HG03575 (cell line): Measurements from ENCODE around the gene HERC6.
"Not testable (repeated sequence)": the region's sequence is repeated elsewhere in the genome, so short reads cannot be mapped to it uniquely, and the experiment has no call there.

Experiments
- ATAC-seq: cut with Tn5 transposase; IDR thresholded peaks from one replicate; pipeline ENCODE4 v1.9.1; 2021; ENCODE audit not compliant: unreplicated experiment, insufficient number of reproducible peaks, low FRiP score; ENCODE audit errors: extremely low read depth

HERC6 gene

DNA sequence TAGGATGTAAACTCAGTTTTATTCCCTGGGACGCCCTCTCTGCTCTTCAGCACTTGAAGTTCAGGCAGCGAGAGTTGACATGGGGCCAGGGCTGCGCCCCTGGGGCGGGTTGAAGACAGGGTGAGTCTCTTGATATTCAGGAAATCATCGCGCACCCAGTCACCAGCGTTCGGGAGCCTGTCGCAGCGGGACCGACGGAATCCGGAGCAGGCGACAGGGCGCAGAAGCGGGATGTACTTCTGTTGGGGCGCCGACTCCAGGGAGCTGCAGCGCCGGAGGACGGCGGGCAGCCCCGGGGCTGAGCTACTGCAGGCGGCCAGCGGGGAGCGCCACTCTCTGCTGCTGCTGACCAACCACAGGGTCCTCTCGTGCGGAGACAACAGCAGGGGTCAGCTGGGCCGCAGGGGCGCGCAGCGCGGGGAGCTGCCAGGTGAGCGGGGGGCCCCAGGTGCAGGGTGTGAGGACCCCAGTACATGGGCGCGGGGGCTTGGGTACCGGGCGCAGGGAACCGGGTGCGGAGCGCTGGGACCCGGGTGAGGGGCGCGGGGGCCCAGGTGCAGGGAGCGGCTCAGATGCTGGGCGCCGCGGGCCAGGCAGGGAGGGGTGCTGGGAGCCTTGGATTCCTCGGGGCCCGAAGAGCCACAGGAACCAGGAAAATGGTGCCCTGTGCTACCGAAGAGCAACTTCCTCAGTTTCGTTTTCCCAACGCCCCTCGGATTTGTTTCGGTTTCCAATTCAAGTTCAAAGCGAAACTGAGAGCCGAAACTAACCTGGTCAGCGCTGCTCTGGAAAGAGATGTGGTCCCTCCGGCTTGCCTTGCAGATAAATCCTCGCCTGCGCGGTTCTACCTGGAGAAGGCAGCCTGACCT lies at the start of gene HERC6:
Gene HERC6, plus strand, starts transcription at position 162 of the 869 bp plus-strand sequence. Its CDS starts 70 bp downstream, at position 232.
- peak; percentile 57 for ATAC-seq

- no peak for ATAC-seq
These were observed 44.8 kb upstream of the HERC6 start for GRCh38 chr4:88333741-88334405.

- ATAC-seq, result no peak
These were observed 43.5 kb upstream of the HERC6 start for GRCh38 chr4:88335092-88335665.

DNA sequence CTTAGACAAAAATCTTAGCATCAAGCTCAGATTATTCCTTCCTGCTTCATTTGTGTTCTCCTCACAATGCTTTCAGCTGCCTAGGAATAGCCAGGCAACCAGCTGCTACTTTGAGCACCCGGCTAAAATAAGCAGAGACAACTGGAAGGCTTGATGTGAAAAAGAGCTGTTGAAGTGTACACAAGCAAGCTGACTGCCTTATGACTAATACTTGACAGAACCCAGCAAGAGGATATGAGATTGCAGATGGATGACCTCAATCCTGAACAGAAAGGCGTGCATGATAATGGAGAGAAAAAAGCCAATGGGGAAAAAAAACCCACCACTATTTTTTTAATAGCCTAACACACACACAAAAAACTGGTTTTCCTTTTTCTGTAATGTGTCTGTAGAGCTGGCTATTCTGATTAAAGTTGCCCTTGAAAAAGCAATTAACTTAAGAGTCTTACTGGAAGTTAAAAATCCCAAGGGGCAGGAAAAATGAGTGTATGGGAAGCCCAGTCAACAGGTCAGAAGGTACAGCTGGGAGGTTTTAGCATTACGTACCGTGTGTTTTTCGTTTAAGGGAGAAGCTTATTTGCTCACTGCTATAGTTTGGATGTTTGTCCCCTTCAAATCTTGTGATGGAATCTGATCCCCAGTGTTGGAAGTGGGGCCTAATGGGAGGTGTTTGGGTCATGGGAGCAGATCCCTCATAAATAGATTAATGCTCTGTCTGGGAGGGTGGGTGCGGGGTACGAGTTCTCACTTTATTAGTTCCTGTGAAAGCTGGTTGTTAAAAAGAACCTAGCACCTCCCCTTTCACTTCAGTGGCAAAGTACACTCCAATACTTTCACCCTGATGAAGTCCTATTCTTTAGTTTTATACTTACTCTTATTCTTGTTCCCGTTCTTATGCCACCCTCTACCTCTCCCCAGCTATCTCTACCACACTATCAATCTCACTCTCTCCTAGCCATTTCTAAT lies 37.1 kb upstream of the HERC6 start:
- no peak for ATAC-seq

- ATAC-seq, result not testable (repeated sequence)
These were observed 31.8 kb upstream of the HERC6 start for GRCh38 chr4:88346902-88347301.

- ATAC-seq, result not testable (repeated sequence)
These were observed 29.9 kb upstream of the HERC6 start for GRCh38 chr4:88348761-88349160.

DNA sequence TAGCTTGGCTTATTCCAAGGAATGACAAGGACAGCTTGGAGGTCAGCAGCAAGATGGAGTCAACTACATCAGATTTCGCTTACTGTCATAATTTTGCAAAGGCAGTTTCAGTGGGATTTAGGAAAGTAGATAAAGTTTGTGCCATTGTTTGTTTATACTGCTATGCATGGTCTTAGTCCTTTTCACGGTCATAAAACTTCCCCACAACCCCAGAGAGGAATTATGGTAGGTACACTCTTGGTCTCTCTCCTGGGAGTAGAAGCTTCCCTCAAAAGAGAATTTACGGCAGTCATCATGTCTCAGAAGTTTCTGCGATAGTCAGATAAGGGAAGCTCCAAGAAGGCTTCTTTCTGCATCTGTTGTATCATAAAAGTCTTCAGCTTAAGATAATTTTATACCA lies 27.9 kb upstream of the HERC6 start:
- ATAC-seq, result no peak

DNA sequence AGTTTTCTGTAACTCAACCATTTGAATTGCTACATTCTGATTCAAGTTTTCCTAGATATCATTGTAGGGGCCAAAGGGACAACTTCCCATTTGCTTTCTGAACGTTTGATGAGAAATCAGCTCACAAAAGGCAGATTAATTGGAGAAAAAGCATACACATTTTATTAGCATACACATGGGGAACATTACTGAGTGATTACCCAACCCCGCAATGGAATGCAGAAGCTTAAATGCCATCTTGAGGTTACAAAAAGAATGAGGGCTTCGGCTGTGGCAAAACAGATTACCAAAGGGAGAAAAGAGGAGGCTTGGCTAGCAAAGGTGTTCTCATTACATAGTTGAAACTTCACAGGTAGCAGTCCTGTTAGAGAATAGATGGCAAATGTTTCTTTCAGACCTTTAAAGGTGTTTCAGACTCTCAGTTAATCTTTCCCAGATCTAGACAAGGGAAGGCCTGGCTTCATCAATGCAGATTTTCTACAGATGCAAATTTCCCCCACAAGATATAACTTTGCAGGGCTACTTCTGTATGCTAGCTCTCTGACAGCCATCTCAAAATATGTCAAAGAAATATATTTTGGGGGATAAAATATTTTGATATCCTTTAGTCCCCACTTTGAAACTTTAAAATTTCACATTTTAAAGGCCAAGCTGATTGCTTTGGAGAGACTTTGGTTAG lies 26.5 kb upstream of the HERC6 start:
- ATAC-seq, result no peak

- no peak for ATAC-seq
These were observed 25.3 kb upstream of the HERC6 start for GRCh38 chr4:88353324-88353723.

DNA sequence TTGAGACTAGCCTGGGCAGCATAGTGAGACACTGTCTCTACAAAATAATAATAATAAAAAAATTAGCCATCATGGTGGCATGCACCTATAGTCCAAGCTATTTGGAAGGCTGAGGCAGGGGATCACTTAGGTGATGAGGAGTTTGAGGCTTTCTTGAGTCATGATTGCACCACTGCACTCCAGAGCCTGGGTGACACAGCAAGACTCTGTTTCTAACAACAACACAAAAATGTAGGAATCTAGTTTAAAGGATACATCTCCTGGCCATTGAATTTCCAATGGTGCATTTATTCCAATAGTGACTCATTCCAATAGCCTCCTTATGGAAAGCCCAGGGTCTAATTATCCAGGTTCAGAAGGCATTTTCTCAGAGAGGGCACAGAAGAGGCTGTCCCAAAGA lies 21.9 kb upstream of the HERC6 start:
- no peak for ATAC-seq

DNA sequence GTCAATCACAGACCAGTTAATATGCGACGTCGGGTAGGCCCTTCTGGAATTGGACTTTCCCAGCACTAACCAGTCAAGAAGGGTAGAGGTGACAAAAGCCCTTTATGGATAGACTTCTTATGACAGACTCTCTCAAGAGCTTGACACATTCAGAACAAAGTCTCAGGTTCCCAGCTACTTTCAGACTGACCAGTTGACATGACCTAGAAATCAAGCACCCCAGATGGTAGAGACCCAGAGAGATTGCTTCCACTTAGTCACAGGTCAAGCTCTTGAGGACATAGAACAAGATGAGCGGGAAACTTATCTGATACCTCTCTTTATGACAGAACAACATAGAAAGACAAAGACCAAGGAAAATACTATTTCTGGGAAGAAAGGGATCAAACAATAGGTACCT lies 21.4 kb upstream of the HERC6 start:
- no peak for ATAC-seq

DNA sequence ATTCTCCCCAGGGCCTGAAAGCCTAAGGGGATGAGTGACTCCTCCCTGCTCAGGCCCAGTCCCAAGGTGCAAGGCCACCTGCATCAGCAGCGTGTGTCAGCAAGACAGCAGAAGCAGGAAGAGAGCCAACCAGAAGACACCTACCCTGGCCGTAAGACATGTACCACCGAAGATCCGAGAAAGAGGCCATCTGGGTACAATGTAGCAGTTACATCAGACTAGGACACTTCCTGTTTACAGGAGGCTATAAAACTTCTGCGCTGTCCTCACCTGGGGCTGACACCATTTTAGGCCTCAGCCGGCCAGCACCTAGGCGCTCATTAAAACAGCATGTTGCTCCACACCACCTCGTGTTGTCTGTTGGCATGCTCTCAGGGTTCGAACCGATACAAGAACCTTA lies 19.1 kb upstream of the HERC6 start:
- ATAC-seq, result no peak

GRCh38 chr4:88360256-88360655 lies 18.4 kb upstream of the HERC6 start:
- no peak for ATAC-seq

- no peak for ATAC-seq
These were observed 17.9 kb upstream of the HERC6 start for GRCh38 chr4:88360791-88361190.

GRCh38 chr4:88361217-88361773 lies 17.4 kb upstream of the HERC6 start:
- not testable (repeated sequence) for ATAC-seq

- ATAC-seq, result no peak
These were observed 12.2 kb upstream of the HERC6 start for GRCh38 chr4:88366460-88366859.

GRCh38 chr4:88367826-88368225 lies 10.8 kb upstream of the HERC6 start:
- ATAC-seq, result no peak

- ATAC-seq, result not testable (repeated sequence)
These were observed 9.4 kb upstream of the HERC6 start for GRCh38 chr4:88369180-88369812.
